ENCODE measurements around the gene CNNM1.

- TF ChIP-seq, protein P1, sequence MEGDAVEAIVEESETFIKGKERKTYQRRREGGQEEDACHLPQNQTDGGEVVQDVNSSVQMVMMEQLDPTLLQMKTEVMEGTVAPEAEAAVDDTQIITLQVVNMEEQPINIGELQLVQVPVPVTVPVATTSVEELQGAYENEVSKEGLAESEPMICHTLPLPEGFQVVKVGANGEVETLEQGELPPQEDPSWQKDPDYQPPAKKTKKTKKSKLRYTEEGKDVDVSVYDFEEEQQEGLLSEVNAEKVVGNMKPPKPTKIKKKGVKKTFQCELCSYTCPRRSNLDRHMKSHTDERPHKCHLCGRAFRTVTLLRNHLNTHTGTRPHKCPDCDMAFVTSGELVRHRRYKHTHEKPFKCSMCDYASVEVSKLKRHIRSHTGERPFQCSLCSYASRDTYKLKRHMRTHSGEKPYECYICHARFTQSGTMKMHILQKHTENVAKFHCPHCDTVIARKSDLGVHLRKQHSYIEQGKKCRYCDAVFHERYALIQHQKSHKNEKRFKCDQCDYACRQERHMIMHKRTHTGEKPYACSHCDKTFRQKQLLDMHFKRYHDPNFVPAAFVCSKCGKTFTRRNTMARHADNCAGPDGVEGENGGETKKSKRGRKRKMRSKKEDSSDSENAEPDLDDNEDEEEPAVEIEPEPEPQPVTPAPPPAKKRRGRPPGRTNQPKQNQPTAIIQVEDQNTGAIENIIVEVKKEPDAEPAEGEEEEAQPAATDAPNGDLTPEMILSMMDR (IDR thresholded peaks at IDR 0.05), result no peak
- TF ChIP-seq POLR2A (IDR thresholded peaks at IDR 0.05), result no peak
These were observed 43.6 kb downstream of the CNNM1 start for GRCh38 chr10:99372546-99373271.
